ENCODE data around the gene OARD1.

Gene OARD1

DNA sequence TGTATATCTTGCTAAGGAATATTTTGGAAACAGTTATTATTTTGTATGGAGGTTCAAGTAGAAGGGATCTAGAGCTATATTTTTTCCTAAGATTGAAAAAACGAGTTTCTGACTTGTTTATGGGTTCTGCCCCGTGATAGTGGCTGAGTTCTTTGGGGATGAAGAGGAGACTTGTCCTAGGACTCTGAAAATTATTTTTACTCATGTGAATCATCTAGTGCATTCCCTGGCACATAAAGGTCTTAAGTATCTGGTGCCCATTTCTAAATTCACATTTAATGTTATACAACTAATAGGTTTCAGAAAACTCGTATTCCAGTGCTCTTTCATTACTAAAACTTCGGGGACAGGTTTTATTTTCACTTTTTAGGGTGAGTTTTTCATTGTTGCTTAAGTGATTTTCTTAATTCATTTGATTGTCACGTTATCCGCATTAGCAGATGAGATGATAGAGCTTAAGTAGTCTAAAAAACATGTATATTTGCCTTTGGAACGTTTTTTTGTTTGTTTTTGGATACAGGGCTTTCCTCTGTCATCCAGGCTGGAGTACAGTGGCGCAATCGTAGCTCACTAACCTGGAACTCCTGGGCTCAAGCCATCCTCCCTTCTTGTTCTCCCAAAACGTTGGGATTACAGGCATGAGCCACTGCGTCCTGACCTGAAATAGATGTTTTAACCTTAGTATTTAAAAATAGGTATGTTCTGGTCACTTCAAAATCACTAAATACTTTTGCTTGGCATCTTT is 2.7 kb upstream of the OARD1 start:
- no peak for DNase-seq

DNA sequence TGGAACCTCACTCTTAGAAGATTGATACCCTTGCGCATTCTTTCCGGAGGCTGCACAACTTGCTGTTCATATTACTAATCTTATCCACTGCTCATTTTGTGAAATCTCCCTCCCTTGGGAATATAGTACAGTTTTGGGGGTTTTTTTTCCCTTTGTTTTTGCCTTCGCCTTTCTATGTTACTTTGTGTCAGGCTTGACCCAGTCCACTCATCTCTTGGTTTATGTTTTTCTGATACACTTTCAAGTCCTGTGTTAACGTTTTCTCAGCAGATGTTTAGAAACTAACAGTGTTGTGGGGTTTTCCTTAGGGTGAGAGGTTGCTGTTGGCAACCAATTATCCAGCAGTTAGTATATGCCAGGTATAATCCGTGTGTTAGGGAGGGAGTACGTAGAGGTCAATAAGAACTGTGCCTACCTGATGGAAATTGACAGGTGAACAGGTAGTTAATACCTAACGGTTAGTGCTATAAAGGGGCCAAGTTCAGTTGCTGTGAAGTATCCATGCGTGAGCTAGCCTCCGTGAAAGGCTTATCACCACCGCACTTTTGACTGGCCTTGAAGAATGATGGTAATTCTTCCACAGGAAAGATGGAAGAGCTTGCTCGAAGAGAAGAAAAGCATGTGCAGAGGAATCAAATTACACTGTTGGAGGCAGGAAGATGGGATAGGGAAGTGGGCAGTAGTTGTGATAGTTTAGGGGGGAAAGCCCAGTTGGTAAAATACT is 2.0 kb upstream of the OARD1 start:
- DNase-seq = no peak

DNA sequence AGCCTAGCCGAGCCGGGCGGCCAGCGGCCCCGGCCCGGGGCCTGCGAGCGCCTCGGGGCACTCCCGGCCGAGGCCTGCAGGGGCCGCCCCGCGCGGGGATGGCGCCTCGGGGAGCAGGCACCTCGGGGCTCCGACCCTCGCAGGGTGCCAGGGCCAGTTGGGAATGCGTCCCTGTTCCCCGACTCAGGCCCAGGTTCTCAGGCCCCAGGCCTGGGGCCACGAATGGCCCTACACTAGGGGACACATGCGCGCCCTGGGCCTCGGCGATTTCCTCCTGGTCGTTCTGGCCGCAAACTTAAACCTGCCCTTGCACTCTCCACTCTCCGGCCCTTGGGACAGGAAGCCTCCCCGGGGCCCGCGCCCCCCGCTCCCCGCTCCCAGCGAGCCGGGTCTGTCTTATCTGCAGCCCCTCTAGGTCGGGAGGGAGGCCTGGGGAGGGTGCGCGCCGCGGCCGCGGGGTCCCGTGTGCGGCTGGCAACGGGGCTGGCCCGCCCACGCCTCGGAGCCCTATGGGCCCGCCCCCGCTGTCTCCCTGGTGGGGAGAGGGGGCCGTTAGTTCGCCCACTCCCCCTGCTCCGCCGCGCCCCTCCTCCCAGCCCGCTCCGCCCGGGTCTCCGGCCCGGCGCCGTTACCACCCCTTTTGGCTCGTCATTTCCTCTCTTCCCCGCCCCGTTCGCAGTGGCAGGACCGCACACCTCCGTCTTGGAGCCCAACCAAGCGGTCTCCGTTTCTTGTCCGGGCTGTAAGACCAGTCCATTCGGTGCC is 1.2 kb upstream of the OARD1 start:
- peak; percentile 87 for DNase-seq

DNA sequence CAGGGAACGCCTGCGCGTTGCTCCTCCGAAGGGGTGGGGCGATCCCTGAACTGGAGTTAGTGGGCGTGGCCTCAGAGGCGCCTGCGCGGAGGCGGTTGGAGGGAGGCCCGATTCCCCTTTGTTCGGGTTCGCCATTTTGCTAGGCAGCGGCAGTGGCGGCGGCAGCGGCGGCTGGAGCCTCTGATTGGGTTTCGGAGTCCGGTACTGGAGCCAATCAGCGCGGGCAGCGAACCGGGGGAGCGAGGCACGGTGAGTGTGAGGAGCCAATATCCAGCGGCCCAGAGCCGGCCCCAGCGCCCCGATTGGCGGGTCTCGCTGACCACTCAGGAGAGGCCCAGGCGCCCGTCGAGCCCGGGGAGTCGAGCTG is 663 bp upstream of the OARD1 start, which contains the start of gene NFYA:
Gene NFYA (plus strand): TSS at position 139 of the 367 bp plus-strand sequence. CDS start 6,116 bp downstream, outside the sequence.
- DNase-seq = no peak

DNA sequence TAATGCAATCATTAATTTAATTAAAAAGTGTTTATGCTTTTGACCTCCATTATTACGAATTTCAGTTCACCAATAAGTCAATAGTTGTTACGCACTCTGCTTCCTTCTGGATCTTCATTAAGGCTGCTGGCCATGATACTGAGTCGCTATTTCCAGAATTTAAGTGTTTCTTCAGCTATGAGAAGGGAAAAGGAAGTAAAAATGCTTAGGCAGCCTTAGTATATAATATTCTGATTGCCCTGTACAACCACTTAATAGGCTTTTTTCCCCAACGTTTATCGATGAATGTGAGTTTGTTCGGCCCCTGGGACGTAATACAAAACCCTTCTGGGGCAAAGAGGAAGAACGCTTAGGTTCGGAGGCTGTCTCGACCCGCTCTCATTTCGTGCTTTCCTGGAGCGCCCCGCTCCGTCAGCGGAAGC is 644 bp downstream of the OARD1 start:
- no peak for DNase-seq

DNA sequence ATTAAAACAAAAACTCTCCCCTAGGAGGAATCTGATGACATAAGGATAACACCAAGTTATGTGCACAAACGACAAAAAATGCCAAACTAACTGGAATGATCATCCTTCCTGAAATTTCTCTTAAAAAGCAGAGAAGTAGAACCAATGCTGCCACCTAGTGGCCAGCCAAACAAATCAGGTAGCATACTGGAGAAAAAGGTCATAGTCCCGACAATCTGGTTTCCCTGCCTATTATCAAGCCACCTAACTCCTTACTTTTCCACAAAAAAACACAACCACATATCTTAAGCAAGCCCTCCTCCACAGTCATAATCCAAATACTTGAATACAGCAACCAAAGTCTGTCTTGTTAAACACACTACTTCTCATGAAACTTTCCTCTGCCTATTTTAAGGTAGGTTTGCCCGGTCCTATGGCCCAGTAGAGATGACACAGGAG is 5.3 kb downstream of the OARD1 start:
- peak; percentile 74 for DNase-seq

DNA sequence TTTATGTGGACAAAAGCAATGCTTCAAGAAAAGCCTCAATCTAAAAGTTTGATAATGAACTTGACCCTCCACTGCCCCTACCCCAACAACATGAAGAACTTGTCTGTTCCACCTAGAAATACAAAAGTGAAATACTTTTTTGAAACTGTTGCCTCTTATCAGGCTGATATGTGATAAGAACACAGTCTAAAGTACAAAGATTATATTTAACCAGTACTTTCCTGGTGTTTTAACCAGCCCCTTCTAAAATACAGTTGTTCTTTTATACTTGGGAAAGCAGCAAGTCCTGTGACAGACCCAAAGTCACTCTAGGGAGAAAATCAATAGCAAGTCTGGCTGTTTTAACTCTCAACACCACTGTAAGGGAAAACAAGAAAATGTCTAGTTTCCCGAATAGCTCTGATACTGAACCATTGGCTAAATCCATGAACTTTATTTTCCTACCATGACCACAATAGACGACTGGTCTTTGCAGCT is 6.6 kb downstream of the OARD1 start:
- no peak for DNase-seq

DNA sequence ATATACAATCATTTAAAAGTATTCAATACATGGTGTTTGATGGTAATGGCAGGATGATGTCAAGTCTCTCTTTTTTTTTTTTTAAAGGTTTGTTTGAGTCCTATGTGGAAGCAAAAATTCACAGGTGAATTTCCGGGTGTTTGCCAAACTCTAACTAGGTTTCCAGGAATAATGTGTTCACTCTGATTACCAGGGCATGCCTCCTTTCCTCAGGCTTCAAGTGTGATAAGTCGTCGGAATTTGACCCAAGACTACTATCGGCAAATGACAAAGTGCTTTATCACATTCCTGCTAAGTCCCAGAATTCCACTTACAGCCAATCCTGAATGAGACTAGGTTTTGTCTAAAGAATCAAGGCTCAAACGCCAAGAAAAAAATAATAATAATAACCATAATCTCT is 7.3 kb downstream of the OARD1 start:
- no peak for DNase-seq

DNA sequence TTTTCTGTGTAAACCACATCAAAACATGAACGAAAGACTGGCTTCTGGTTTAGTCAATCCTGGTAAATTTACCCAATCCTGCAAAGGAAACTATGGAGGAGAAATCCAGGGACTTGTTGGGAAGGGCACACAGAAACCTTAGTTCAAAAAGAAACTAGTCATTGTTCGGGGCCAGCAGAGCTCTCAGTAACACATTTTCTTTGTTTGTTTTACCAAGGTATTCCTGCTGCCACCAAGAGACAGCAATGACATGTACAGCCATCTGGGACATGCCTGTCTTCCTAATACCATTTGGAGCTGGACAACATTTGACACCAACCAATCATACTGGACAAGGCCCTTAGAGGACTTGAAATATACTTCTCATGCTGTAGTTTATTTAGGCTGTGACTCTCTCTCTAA is 8.3 kb downstream of the OARD1 start:
- DNase-seq = no peak

DNA sequence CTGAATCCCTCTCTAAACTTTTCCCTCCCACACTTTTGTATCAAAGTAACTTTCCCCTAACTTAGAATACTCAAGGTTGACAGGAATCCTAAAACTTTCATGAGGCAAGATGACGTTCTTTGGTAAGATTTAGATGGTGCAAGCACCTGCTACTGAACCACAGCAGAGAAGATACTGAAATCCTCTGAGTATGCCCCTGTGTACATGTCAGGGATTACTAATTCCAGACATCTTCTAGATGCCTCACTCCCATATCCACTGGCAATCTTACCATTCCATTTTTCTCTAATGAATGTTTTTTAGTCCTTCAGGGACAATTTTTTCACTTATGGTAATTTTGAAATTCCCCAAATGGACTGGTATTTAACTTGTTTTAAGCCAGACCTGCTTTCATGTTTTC is 10.1 kb downstream of the OARD1 start:
- no peak for DNase-seq

DNA sequence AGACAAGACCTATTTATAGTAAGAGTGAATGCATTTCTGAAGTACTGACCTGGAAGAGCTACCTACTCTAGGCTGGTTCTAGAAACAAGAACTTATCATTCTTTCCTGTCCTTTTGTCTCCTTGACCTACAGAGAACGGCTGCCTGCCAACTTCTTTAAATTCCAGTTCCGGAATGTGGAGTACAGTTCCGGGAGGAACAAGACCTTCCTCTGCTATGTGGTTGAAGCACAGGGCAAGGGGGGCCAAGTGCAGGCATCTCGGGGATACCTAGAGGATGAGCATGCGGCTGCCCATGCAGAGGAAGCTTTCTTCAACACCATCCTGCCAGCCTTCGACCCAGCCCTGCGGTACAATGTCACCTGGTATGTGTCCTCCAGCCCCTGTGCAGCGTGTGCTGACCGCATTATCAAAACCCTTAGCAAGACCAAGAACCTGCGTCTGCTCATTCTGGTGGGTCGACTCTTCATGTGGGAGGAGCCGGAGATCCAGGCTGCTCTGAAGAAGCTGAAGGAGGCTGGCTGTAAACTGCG is 10.9 kb downstream of the OARD1 start:
- no peak for DNase-seq

DNA sequence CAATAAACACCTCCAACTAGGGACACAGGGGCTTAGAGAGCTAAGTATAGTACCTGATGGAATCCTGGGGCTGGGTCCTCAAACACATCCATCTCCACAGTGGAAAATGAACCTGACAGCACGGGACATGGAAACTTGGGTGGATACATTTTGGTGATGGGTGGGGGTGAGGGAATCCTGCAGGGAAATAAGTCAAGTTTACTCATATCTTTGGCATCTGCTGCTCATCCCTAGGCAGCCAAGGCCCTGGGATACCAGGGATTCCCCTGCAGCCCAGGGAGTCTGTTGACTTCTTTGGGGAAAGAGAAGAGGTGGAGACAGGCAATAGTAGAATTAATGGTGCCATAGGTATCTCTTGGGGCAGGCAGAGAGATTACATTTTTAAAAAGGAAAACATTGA is 12.6 kb downstream of the OARD1 start:
- no peak for DNase-seq

DNA sequence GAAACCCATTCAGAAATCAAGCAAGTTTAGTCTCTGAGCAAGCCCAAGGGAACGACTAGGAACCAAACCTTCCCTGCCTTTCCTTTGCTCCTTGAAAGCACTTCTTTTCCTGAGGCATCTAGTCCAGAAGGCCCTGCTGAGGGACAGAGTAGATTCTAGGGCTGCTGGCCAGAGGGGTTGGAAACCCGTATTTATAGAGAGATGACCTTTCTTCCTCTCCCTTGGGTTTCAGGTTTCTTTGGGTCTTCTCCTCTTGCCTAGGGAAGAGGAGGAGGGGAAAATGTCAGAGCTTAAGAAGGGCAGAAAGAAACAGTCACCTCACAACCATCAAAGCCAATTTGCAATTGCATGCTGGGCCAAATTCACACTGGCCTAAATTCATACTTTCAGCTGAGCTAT is 13.4 kb downstream of the OARD1 start:
- no peak for DNase-seq

DNA sequence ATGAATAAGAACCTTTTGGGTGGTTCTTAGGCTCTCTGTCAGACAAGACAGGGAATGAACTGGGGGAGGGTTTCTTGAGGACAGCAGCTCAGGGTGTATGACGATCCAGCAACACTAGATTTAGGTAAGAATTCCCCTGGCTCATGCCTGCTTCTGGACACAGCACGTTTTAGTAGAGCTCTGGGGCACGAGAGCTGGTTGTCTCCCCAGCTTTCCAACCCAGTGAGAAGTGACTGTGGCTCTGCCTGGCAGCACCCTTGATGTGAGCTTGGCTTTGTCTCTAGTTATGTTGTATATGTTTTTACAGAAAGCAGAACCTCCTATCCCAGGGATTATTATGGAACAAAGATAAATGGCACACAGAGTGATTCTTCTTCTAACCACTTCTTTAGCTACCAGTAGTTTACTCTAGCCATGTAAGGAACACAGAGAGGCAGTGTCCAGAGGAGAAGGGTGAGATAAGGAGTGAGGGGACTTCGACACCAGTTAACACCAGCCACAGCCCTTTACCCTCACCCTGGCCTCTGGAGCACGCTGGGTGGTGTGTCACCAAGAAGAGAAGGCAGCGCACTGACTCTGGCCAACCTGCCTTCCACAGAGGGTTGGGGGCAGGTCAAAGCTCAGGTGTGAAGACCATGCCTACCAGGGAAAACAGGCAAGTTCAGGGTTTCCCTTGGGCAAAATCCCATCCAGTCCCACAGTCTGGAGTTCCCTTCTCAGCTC is 15.2 kb downstream of the OARD1 start:
- DNase-seq = no peak

DNA sequence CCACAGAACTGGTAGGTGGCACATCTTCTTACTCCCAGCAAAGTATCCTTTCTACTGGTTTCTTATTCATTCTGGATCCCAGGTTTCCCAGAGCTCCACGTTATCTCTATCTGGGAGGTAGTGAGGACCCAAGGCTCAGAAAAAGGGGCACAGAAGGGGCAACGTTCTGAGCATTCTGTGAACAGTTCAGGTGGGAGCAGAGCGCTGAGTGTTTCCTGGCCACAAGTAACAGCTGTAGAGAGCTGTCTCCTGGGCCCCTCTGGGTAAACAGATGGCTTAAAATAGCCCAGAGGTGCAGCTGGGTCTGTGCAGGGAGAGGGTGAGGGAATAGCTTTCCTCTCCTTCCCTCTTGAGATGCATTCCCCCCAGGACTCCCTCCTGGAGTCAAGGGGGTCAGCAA is 17.0 kb downstream of the OARD1 start:
- DNase-seq = no peak

DNA sequence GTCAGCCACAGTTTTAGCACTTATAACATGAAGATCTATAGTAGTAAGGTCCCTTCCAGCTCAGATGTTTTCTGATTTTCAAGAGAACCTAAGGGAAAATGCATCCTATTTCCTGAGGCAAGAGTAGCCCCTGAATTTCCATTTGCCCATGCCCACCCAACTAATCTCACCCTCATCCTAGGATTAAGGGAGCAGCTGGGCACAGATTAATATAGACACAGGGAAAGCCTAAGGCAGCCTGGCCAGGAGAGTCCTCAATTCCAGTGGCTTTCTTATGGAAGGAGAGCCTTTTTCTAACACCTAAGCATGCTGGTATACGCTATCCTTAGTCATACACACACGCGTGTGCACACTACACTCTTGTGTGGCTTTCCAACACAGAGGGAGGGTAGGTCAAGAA is 17.6 kb downstream of the OARD1 start:
- no peak for DNase-seq

DNA sequence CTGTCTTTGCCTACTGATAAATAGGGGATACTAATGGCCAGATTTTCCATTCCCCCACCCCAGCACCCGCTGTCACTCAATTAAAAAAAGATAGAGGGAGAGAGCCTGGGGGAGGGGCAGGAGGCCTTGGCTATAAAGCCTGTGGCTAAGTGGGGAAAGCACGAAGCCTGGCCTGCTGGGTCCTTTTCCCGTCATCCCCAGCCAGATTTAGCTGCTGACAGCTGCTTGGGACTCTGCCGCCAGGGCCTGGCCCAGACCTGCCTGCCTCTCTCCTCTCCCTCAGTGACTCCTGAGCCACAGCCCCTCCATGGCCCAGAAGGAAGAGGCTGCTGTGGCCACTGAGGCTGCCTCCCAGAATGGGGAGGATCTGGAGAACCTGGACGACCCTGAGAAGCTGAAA is 19.1 kb downstream of the OARD1 start, which contains the start of gene APOBEC2:
Gene APOBEC2 (plus strand): TSS at position 162 of the 400 bp plus-strand sequence. CDS start 146 bp downstream, at position 308.
- no peak for DNase-seq

DNA sequence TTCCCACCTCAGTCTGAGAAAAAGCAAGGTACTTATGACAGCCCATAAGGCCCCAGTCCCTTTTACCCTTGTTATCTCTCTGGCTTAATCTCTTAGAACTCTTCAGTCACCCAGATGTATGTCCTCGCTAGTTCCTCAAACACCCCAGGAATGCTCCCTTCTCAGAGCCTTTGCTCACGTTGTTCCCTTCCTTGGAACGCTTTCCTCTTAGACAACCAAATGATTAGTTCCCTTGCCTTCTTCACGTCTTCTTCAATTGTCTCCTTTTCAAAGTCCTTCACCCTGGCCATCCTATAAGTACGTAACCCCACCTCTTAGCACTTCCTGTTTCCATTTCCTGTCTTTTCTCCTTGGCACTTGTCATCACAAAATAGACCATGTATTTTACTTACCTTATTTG is 20.3 kb downstream of the OARD1 start:
- DNase-seq = no peak

DNA sequence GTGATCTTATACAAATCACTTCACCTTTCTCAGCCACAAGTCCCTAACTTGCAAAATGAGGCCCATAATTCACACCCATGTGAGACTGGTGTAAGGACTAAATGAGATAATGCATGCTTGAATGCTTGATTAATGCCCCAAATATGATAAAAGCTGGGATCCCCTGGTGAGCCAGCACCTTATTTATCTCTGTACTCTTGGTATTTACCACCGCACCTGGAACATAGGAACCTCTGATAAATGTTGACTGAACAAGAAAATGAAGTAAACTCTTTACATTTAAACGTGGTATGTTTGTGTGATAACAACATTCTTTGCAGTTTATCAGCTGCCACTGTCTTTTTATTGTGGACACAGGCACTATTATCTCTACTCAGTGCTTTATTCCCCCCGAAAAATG is 21.6 kb downstream of the OARD1 start:
- no peak for DNase-seq

DNA sequence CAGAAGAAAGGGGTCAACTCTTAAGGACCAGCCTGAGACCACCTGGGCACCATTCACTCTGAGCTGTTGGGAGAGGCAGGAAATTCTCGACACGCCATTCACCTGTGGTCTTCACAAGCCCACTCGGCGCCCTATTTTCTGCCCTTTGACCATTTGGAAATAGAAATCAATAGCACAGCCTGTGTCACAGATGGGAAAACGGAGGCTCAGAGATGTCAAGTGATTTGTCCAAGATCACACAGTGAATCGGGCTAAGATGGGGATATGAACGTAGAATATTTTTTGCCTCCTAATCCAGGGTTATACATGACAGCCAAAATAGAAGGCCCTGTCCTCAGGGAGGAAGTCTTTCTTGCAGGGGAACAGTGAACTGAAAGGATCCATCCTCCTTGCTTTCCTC is 22.2 kb downstream of the OARD1 start:
- DNase-seq = no peak

DNA sequence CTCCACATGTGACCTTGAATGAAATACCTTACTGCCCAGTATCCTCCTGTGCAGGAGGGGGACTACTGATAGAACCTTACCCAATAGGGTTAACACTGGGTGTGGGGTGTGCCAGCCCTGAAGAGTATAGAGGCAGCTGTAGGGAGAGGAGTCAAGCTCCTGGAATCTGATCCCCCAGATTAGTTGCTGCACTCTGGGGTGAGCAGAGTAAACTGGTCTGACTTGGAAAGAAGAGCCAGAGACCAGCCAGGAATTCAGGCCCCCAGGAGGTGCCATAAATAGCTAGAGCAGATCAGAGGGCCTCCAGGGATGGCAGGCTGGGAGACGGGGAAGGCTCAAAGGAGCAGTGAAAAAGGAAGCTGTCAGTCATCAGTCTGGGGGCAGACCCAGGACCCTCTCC is 22.6 kb downstream of the OARD1 start:
- DNase-seq = no peak
